ENCODE data around the gene SH2D4B.

DNA sequence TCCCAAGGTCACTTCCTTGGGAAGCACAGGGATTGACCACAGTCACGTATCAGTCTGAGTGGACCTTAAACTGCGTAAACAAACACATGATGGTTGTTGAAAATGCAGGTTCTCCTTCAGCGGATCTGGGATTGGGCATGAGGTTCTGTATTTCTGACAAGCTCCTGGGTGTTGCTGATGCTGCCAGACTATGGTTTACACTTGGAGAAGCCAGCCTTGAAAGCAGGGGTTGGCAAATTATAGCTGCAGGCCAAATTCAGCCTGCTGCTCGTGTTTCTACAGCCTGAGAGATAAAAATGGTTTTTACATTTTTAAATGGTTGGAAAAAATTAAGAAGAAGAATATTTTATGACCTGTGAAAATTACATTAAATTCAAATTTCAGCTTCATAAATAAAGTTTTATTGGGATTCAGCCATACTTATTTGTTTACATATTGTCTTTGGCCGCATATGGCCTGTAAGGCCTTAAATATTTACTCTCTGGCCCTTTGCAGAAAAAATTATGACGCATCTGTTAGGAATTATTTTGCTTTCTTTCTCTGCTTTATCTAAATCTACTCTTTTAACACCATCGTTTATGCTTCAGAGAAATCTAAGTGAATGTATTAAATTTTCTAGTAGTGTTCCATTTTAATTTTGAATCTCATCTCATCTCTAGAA lies 109.6 kb downstream of the SH2D4B start:
- TF ChIP-seq, protein P1, sequence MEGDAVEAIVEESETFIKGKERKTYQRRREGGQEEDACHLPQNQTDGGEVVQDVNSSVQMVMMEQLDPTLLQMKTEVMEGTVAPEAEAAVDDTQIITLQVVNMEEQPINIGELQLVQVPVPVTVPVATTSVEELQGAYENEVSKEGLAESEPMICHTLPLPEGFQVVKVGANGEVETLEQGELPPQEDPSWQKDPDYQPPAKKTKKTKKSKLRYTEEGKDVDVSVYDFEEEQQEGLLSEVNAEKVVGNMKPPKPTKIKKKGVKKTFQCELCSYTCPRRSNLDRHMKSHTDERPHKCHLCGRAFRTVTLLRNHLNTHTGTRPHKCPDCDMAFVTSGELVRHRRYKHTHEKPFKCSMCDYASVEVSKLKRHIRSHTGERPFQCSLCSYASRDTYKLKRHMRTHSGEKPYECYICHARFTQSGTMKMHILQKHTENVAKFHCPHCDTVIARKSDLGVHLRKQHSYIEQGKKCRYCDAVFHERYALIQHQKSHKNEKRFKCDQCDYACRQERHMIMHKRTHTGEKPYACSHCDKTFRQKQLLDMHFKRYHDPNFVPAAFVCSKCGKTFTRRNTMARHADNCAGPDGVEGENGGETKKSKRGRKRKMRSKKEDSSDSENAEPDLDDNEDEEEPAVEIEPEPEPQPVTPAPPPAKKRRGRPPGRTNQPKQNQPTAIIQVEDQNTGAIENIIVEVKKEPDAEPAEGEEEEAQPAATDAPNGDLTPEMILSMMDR (IDR thresholded peaks at IDR 0.05), result no peak
- no peak for TF ChIP-seq POLR2A (IDR thresholded peaks at IDR 0.05; ENCODE audit: low read depth)
- TF ChIP-seq POLR2AphosphoS5 (IDR thresholded peaks at IDR 0.05), result no peak
- no peak for TF ChIP-seq EP300 (IDR thresholded peaks at IDR 0.05)
